T-helper 22 cell (primary cell): ENCODE results near the gene LGI2.

ENCODE experiments used
- DNase-seq: peaks from one replicate; pipeline ENCODE4 v3.0.0-alpha.2; 2020; ENCODE audit warnings: low read depth

LGI2 gene

GRCh38 chr4:24966076-24966475, 64.7 kb downstream of the LGI2 start:
- no peak for DNase-seq

- no peak for DNase-seq
Observed at GRCh38 chr4:24965627-24966026, 65.1 kb downstream of the LGI2 start.

GRCh38 chr4:24963277-24963676, 67.5 kb downstream of the LGI2 start:
- no peak for DNase-seq

DNA sequence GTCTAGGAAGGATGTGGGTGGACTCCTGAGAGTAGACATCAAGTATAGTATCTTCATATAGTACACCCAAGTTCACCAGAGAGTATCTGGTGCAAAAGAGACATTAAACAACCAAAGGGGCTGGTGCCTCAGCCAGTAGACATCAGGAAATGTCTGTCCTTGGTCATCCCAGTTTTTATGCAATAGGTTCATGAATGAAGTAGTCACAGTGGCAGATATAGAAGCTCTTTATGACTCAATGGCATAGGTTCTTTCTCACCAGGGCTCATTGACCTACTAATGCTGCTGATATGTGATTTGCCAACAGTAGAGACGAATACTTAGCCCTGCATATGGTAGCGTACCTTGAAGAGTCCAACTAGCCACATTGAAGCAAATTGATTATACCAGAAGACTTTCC, 72.9 kb downstream of the LGI2 start:
- DNase-seq, result no peak

GRCh38 chr4:24956763-24957162, 74.0 kb downstream of the LGI2 start:
- DNase-seq, result no peak

DNA sequence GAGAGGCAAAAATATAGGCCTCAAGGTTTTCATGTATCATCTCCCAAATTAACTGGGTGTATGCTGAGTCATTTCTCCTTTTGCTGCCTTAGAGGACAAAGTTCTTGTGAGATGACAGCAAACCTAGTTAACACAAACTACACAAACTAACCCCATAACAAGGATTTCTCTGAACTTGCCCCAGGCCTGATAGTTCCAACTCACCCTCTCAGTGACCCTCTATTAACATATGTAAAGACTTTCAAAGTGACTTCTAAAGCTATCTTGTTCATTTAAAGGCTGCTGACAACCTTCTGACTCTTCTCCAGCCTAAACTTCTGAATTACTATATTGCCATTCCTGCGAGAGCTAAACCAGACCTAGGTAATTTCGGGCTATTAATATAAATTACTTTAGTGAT, 74.7 kb downstream of the LGI2 start:
- no peak for DNase-seq

GRCh38 chr4:24952667-24953066, 78.1 kb downstream of the LGI2 start:
- DNase-seq, result no peak

GRCh38 chr4:24949970-24950369, 80.8 kb downstream of the LGI2 start:
- no peak for DNase-seq
